ENCODE results near the gene GARIN5B. TPM values are rescaled to one million over a fixed set of nuclear protein-coding genes. Genes with fewer than 3 reads are reported as not detected.

GARIN5B gene
- polyA plus RNA-seq, 1 donor from 2014 or later, result not detected

- Histone ChIP-seq H4K20me1 (ENCODE audit: insufficient read depth) (peaks cover 5% of the 10 kb centered on the region), H3K4me3 (ENCODE audit: low read length) (no peak overlapping the region), H2AFZ (ENCODE audit: low read depth, low read length) (no peak overlapping the region), H3K36me3 (ENCODE audit: insufficient read depth, low read length) (no peaks in the 10 kb centered on the region), H3F3A (ENCODE audit: insufficient read depth, low read length, poor library complexity, severe bottlenecking) (no peaks in the 10 kb centered on the region), H3K9me3 (ENCODE audit: low read length) (no peaks in the 10 kb centered on the region), H3K27me3 (ENCODE audit: insufficient read depth, low read depth, low read length) (no peaks in the 10 kb centered on the region), H3K9me2 (ENCODE audit: insufficient read depth, low read length) (no peaks in the 10 kb centered on the region), H3K27ac (ENCODE audit: low read length) (no peak overlapping the region), H3K9ac (ENCODE audit: low read length) (no peak overlapping the region), H3K4me2 (ENCODE audit: low read length) (no peak overlapping the region), H3K79me2 (replicated peaks; ENCODE audit: insufficient read depth, low read length) (no peaks in the 10 kb centered on the region)
- TF ChIP-seq, protein P1, sequence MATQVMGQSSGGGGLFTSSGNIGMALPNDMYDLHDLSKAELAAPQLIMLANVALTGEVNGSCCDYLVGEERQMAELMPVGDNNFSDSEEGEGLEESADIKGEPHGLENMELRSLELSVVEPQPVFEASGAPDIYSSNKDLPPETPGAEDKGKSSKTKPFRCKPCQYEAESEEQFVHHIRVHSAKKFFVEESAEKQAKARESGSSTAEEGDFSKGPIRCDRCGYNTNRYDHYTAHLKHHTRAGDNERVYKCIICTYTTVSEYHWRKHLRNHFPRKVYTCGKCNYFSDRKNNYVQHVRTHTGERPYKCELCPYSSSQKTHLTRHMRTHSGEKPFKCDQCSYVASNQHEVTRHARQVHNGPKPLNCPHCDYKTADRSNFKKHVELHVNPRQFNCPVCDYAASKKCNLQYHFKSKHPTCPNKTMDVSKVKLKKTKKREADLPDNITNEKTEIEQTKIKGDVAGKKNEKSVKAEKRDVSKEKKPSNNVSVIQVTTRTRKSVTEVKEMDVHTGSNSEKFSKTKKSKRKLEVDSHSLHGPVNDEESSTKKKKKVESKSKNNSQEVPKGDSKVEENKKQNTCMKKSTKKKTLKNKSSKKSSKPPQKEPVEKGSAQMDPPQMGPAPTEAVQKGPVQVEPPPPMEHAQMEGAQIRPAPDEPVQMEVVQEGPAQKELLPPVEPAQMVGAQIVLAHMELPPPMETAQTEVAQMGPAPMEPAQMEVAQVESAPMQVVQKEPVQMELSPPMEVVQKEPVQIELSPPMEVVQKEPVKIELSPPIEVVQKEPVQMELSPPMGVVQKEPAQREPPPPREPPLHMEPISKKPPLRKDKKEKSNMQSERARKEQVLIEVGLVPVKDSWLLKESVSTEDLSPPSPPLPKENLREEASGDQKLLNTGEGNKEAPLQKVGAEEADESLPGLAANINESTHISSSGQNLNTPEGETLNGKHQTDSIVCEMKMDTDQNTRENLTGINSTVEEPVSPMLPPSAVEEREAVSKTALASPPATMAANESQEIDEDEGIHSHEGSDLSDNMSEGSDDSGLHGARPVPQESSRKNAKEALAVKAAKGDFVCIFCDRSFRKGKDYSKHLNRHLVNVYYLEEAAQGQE (IDR thresholded peaks at IDR 0.05; ENCODE audit: borderline replicate concordance), result no peak
- TF ChIP-seq RAD21 (conservative IDR thresholded peaks at IDR 0.05) (no peak), EZH2 (IDR thresholded peaks at IDR 0.05; ENCODE audit: borderline replicate concordance, insufficient read depth, low read length, poor library complexity, severe bottlenecking) (no peak), POLR2AphosphoS5 (IDR thresholded peaks at IDR 0.05) (no peak), EP300 (conservative IDR thresholded peaks at IDR 0.05; ENCODE audit: poor library complexity, severe bottlenecking) (no peak), TAF1 (IDR thresholded peaks at IDR 0.05; ENCODE audit: low read depth) (no peak), MXI1 (conservative IDR thresholded peaks at IDR 0.05; ENCODE audit: poor library complexity, severe bottlenecking) (no peak), SMC3 (conservative IDR thresholded peaks at IDR 0.05; ENCODE audit: poor library complexity) (no peak), CTCF (IDR thresholded peaks at IDR 0.05; ENCODE audit: poor library complexity, severe bottlenecking) (no peak)
These were observed 17.0 kb downstream of the GARIN5B start for GRCh38 chr19:55345818-55346724.

DNA sequence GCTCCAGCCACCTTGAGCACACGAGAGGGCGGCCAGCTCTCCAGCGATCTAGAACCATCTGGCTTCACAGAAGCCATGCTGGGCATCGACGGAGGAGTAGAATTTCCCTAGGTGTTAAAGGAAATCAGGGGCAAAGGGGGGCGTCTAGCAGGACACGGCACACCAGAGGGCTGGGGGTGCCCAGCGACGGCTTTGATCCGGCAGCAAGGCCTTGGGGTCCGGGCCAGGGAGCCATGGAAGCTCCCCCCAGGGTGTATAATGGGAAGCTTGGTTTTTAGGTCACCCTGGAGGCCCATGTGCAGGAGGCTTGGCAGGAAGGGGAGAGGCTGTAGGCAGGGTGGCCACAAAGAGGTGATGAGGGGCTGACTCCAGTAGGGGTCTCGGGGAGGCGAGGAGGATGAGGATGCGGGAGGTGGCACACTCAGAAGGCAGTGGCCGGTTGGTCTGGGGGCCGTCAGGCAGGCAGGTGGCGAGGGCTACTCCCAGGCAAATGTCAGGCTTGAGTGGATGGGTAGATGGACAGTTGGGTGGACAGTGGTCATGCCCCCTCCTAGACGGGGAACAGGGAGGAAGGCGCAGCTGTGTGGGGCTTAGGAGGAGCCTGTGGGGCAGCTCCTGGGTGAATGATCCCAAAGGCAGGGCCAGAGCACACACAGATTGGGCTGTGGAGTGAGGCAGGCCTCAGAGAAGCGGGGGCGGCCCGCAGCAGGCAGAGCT, 17.8 kb downstream of the GARIN5B start:
- Histone ChIP-seq H3K36me3 (ENCODE audit: insufficient read depth, low read length) (no peaks in the 10 kb centered on the region), H3K79me2 (replicated peaks; ENCODE audit: insufficient read depth, low read length) (peaks cover 7% of the 10 kb centered on the region), H3F3A (ENCODE audit: insufficient read depth, low read length, poor library complexity, severe bottlenecking) (no peaks in the 10 kb centered on the region), H3K27me3 (ENCODE audit: insufficient read depth, low read depth, low read length) (no peaks in the 10 kb centered on the region), H3K4me2 (ENCODE audit: low read length) (no peak overlapping the region), H4K20me1 (ENCODE audit: insufficient read depth) (peaks cover 5% of the 10 kb centered on the region), H2AFZ (ENCODE audit: low read depth, low read length) (no peak overlapping the region), H3K9me2 (ENCODE audit: insufficient read depth, low read length) (no peaks in the 10 kb centered on the region), H3K27ac (ENCODE audit: low read length) (no peak overlapping the region), H3K9ac (ENCODE audit: low read length) (no peak overlapping the region), H3K9me3 (ENCODE audit: low read length) (no peaks in the 10 kb centered on the region), H3K4me3 (ENCODE audit: low read length) (no peak overlapping the region)
- TF ChIP-seq RAD21 (conservative IDR thresholded peaks at IDR 0.05), result no peak
- TF ChIP-seq EP300 (conservative IDR thresholded peaks at IDR 0.05; ENCODE audit: poor library complexity, severe bottlenecking), result no peak
- no peak for TF ChIP-seq EZH2 (IDR thresholded peaks at IDR 0.05; ENCODE audit: borderline replicate concordance, insufficient read depth, low read length, poor library complexity, severe bottlenecking)
- TF ChIP-seq SMC3 (conservative IDR thresholded peaks at IDR 0.05; ENCODE audit: poor library complexity), result no peak
- no peak for TF ChIP-seq POLR2AphosphoS5 (IDR thresholded peaks at IDR 0.05)
- TF ChIP-seq MXI1 (conservative IDR thresholded peaks at IDR 0.05; ENCODE audit: poor library complexity, severe bottlenecking), result no peak
